Endodermal cell (in vitro differentiated cells): ENCODE measurements around the gene KCNIP4. TPM values are rescaled to one million over a fixed set of nuclear protein-coding genes. Genes with fewer than 3 reads are reported as not detected.
A peak's percentile ranks its signal among the peaks of the same experiment; 100 is the strongest.

Experiments
- DNase-seq: peaks from one replicate; pipeline ENCODE4 v3.0.0-alpha.2; 2017
- H3K27ac ChIP-seq: 2 replicates; pipeline ENCODE4 v1.5.1; 2013; ENCODE audit warnings: mild to moderate bottlenecking, low read depth, low read length, moderate library complexity
- H3K27me3 ChIP-seq: 2 replicates; pipeline ENCODE4 v1.6.1; 2013; ENCODE audit warnings: mild to moderate bottlenecking, low read length, moderate library complexity; ENCODE audit not compliant: insufficient read depth, control insufficient read depth, poor library complexity, severe bottlenecking
- H3K36me3 ChIP-seq: 2 replicates; pipeline ENCODE4 v1.7.0; 2013; ENCODE audit warnings: mild to moderate bottlenecking, low read length, moderate library complexity; ENCODE audit not compliant: control insufficient read depth, insufficient read depth
- H3K4me1 ChIP-seq: one replicate; pipeline ENCODE4 v1.7.0; 2013; ENCODE audit warnings: low read length; ENCODE audit not compliant: control insufficient read depth, insufficient read depth
- H3K4me3 ChIP-seq: 2 replicates; pipeline ENCODE4 v1.5.1; 2013; ENCODE audit warnings: mild to moderate bottlenecking, low read length, moderate library complexity
- H3K9ac ChIP-seq: 2 replicates; pipeline ENCODE4 v1.6.1; 2013; ENCODE audit warnings: mild to moderate bottlenecking, low read length, moderate library complexity; ENCODE audit not compliant: poor library complexity, severe bottlenecking; ENCODE audit errors: extremely low read depth
- H3K9me3 ChIP-seq: 2 replicates; pipeline ENCODE4 v1.6.1; 2013; ENCODE audit warnings: mild to moderate bottlenecking, low read length, moderate library complexity; ENCODE audit not compliant: control insufficient read depth
- H3K27ac Mint-ChIP-seq: 2 replicates; pipeline ENCODE4 v1.8.0; 2020; ENCODE audit warnings: mixed read lengths
- H3K27me3 Mint-ChIP-seq: 2 replicates; pipeline ENCODE4 v1.8.0; 2021; ENCODE audit warnings: mild to moderate bottlenecking, mixed read lengths; ENCODE audit not compliant: insufficient read depth
- H3K36me3 Mint-ChIP-seq: 2 replicates; pipeline ENCODE4 v1.8.0; 2020; ENCODE audit warnings: low read depth, mixed read lengths
- H3K4me1 Mint-ChIP-seq: 2 replicates; pipeline ENCODE4 v1.8.0; 2020; ENCODE audit warnings: mixed read lengths
- H3K4me3 Mint-ChIP-seq: 2 replicates; pipeline ENCODE4 v1.8.0; 2020; ENCODE audit warnings: mild to moderate bottlenecking, moderate library complexity, mixed read lengths
- H3K9me3 Mint-ChIP-seq: 2 replicates; pipeline ENCODE4 v1.8.0; 2020; ENCODE audit warnings: mild to moderate bottlenecking, mixed read lengths
- CTCF ChIP-seq: fragments of 200-600 bp; sonication (generic); conservative IDR thresholded peaks from 2 replicates; pipeline ENCODE4 v1.5.0; 2021; ENCODE audit warnings: antibody characterized with exemption, mild to moderate bottlenecking
- WGBS, 2 experiments: methylation state at CpG; one replicate each; pipeline versions ENCODE4 v1.1.5 to v1.1.7; 2013; ENCODE audit warnings: missing lambda C conversion rate in 2 of 2, mixed read lengths in 1 of 2; ENCODE audit not compliant: insufficient coverage in 1 of 2, insufficient read length in 1 of 2; 5-methylcytosine and 5-hydroxymethylcytosine counted together
- total RNA-seq, 2 donors: library from RNA; stranded (reverse); fragmentation: NEBNext Ultra II Directional in 1 of 2; extraction: Animal tissue kit (Norgen Biotek cat#: 25700) in 1 of 2; gene quantifications; 2 replicates in 1 of 2; 3 replicates in 1 of 2; pipeline ENCODE4 v1.2.1, GENCODE V29; 2021

KCNIP4 gene
- total RNA-seq, 2 donors from 2014 or later = not detected

- DNase-seq = no peak
Measured at GRCh38 chr4:21205821-21206531, 742.6 kb downstream of the KCNIP4 start.

GRCh38 chr4:21203416-21203815 lies 745.2 kb downstream of the KCNIP4 start:
- H3K9ac ChIP-seq = no peak overlapping the region
- Mint-ChIP-seq H3K36me3 (no peaks in the 10 kb centered on the region), H3K27ac (no peak overlapping the region), H3K9me3 (no peaks in the 10 kb centered on the region), H3K27me3 (no peaks in the 10 kb centered on the region), H3K4me3 (no peak overlapping the region), H3K4me1 (peaks cover 39% of the 10 kb centered on the region)
- no peaks in the 10 kb centered on the region for H3K36me3 ChIP-seq
- peaks cover 25% of the 10 kb centered on the region for H3K4me1 ChIP-seq
- peak; percentile 57 for DNase-seq
- no peaks in the 10 kb centered on the region for H3K9me3 ChIP-seq
- H3K27me3 ChIP-seq = no peaks in the 10 kb centered on the region
- no peak overlapping the region for H3K27ac ChIP-seq
- TF ChIP-seq CTCF = peak; percentile 47
- WGBS, 2 experiments = 97 to 100% methylated on average over 1 of the region's 1 CpG
- no peak overlapping the region for H3K4me3 ChIP-seq

More at GRCh38 chr4:21205821-21206531, 742.6 kb downstream of the KCNIP4 start:
- no peak for TF ChIP-seq CTCF
- Histone ChIP-seq H3K9me3 (no peaks in the 10 kb centered on the region), H3K4me1 (peaks cover 25% of the 10 kb centered on the region), H3K4me3 (peak overlapping the region; percentile 9), H3K36me3 (no peaks in the 10 kb centered on the region), H3K27me3 (no peaks in the 10 kb centered on the region), H3K27ac (no peak overlapping the region), H3K9ac (no peak overlapping the region)
- Mint-ChIP-seq H3K9me3 (no peaks in the 10 kb centered on the region), H3K27ac (peak overlapping the region; percentile 95), H3K36me3 (no peaks in the 10 kb centered on the region), H3K4me1 (peaks cover 46% of the 10 kb centered on the region), H3K4me3 (peak overlapping the region; percentile 40), H3K27me3 (no peaks in the 10 kb centered on the region)
- 54 to 67% methylated on average over 4 to 6 of the region's 6 CpGs for WGBS, 2 experiments

GRCh38 chr4:21202959-21203358 lies 745.6 kb downstream of the KCNIP4 start:
- Histone ChIP-seq H3K27me3 (no peaks in the 10 kb centered on the region), H3K9me3 (no peaks in the 10 kb centered on the region), H3K4me1 (peaks cover 25% of the 10 kb centered on the region), H3K9ac (no peak overlapping the region), H3K36me3 (no peaks in the 10 kb centered on the region), H3K4me3 (no peak overlapping the region), H3K27ac (no peak overlapping the region)
- Mint-ChIP-seq H3K4me1 (peaks cover 39% of the 10 kb centered on the region), H3K27me3 (no peaks in the 10 kb centered on the region), H3K27ac (no peak overlapping the region), H3K9me3 (no peaks in the 10 kb centered on the region), H3K36me3 (no peaks in the 10 kb centered on the region), H3K4me3 (no peak overlapping the region)
- WGBS, 2 experiments = 85 to 86% methylated on average over 3 of the region's 3 CpGs
- DNase-seq = no peak
- TF ChIP-seq CTCF = no peak
